Smooth muscle cell (in vitro differentiated cells): ENCODE results near the gene PRXL2B. TPM values are rescaled to one million over a fixed set of nuclear protein-coding genes. Genes with fewer than 3 reads are reported as not detected.
"Not testable (repeated sequence)": the region's sequence is repeated elsewhere in the genome, so short reads cannot be mapped to it uniquely, and the experiment has no call there.

ENCODE experiments used
- DNase-seq: peaks from one replicate; lab custom pipeline; 2025; ENCODE audit not compliant: unreplicated experiment; lab: John Stamatoyannopoulos, UW
- H2AFZ ChIP-seq: fragments of 200-600 bp; sonication (generic); 2 replicates; pipeline ENCODE4 v1.6.0; 2016; ENCODE audit warnings: antibody characterized with exemption, low read depth, mild to moderate bottlenecking
- H3F3A ChIP-seq: fragments of 200-600 bp; sonication (generic); 2 replicates; pipeline ENCODE4 v1.6.0; 2017; ENCODE audit warnings: antibody characterized with exemption, low read depth
- H3K27ac ChIP-seq: fragments of 200-600 bp; sonication (generic); 2 replicates; pipeline ENCODE4 v1.5.1; 2016; ENCODE audit warnings: low read depth, mild to moderate bottlenecking
- H3K27me3 ChIP-seq: fragments of 200-600 bp; sonication (generic); 2 replicates; pipeline ENCODE4 v1.6.1; 2016; ENCODE audit warnings: low read depth, mild to moderate bottlenecking
- H3K36me3 ChIP-seq: fragments of 200-600 bp; sonication (generic); 2 replicates; pipeline ENCODE4 v1.5.1; 2016; ENCODE audit warnings: low read depth
- H3K4me1 ChIP-seq: fragments of 200-600 bp; sonication (generic); 2 replicates; pipeline ENCODE4 v1.5.1; 2016; ENCODE audit warnings: low read depth
- H3K4me2 ChIP-seq: fragments of 200-600 bp; sonication (generic); 2 replicates; pipeline ENCODE4 v1.6.0; 2016; ENCODE audit warnings: mild to moderate bottlenecking
- H3K4me3 ChIP-seq: fragments of 200-600 bp; sonication (generic); 2 replicates; pipeline ENCODE4 v1.5.1; 2016; ENCODE audit warnings: mild to moderate bottlenecking
- H3K79me2 ChIP-seq: fragments of 200-600 bp; sonication (generic); 2 replicates; pipeline ENCODE4 v1.6.0; 2016; ENCODE audit warnings: low read depth, mild to moderate bottlenecking
- H3K9ac ChIP-seq: fragments of 200-600 bp; sonication (generic); 2 replicates; pipeline ENCODE4 v1.6.0; 2016; ENCODE audit warnings: low read depth
- H3K9me3 ChIP-seq: fragments of 200-600 bp; sonication (generic); replicated peaks from 2 replicates; pipeline ENCODE4 v1.5.1; 2016; ENCODE audit warnings: low read depth
- H4K20me1 ChIP-seq: fragments of 200-600 bp; sonication (generic); 2 replicates; pipeline ENCODE4 v1.6.0; 2016; ENCODE audit warnings: low read depth
- CTCF ChIP-seq: fragments of 200-600 bp; sonication (generic); IDR thresholded peaks from 2 replicates; pipeline ENCODE4 v1.5.1; 2017; ENCODE audit warnings: borderline replicate concordance, mild to moderate bottlenecking, antibody characterized with exemption; ENCODE audit not compliant: insufficient read depth, poor library complexity, severe bottlenecking
- WGBS: methylation state at CpG from one replicate; pipeline ENCODE4 v1.1.7; 2016; ENCODE audit warnings: low lambda C conversion rate; 5-methylcytosine and 5-hydroxymethylcytosine counted together
- polyA plus RNA-seq: library from polyadenylated mRNA; unstranded; fragments of >200 nt; fragmentation: Nextera tagmentation; extraction: Ambion mirVana; gene quantifications from 2 replicates; pipeline ENCODE4 v1.2.1, GENCODE V29; 2016
- total RNA-seq: library from RNA; depleted of rRNA; stranded (reverse); fragments of >200 nt; gene quantifications from 2 replicates; pipeline ENCODE4 v1.2.3, GENCODE V29; 2014

The PRXL2B gene
- total and polyA plus RNA-seq, 2 experiments from 2014 or later: 18.4 to 27.4 TPM

- not testable (repeated sequence) for H3K36me3 ChIP-seq, H3K9me3 ChIP-seq, H3K4me2 ChIP-seq, H3K27me3 ChIP-seq, DNase-seq, H4K20me1 ChIP-seq, H2AFZ ChIP-seq, H3K27ac ChIP-seq, H3F3A ChIP-seq, H3K4me3 ChIP-seq, H3K9ac ChIP-seq, H3K79me2 ChIP-seq
- WGBS: 95% methylated on average over 9 of the region's 9 CpGs
- peaks cover 25% of the 10 kb centered on the region for H3K4me1 ChIP-seq
Measured at GRCh38 chr1:2551544-2551943, 35.0 kb upstream of the PRXL2B start.

- no peak overlapping the region for H3K9ac ChIP-seq
- no peaks in the 10 kb centered on the region for H3K79me2 ChIP-seq
- no peaks in the 10 kb centered on the region for H4K20me1 ChIP-seq
- WGBS: 97% methylated on average over 22 of the region's 26 CpGs
- no peak overlapping the region for H3K27ac ChIP-seq
- no peak overlapping the region for H2AFZ ChIP-seq
- H3K4me3 ChIP-seq: no peak overlapping the region
- DNase-seq: no peak
- TF ChIP-seq CTCF: no peak
- peaks cover 24% of the 10 kb centered on the region for H3K4me1 ChIP-seq
- no peaks in the 10 kb centered on the region for H3F3A ChIP-seq
- H3K9me3 ChIP-seq: no peaks in the 10 kb centered on the region
- no peaks in the 10 kb centered on the region for H3K27me3 ChIP-seq
- no peak overlapping the region for H3K4me2 ChIP-seq
- no peaks in the 10 kb centered on the region for H3K36me3 ChIP-seq
Measured at GRCh38 chr1:2552189-2552588, 34.4 kb upstream of the PRXL2B start.

GRCh38 chr1:2553076-2553475, 33.5 kb upstream of the PRXL2B start:
- not testable (repeated sequence) for H3K27ac ChIP-seq, H2AFZ ChIP-seq, H3K9ac ChIP-seq, H3K36me3 ChIP-seq, H3K9me3 ChIP-seq, H3K4me2 ChIP-seq, H3K4me3 ChIP-seq, H3K79me2 ChIP-seq, H3F3A ChIP-seq, H4K20me1 ChIP-seq, DNase-seq, H3K27me3 ChIP-seq
- 80% methylated on average over 1 of the region's 9 CpGs for WGBS
- peaks cover 18% of the 10 kb centered on the region for H3K4me1 ChIP-seq

GRCh38 chr1:2553871-2554620, 32.5 kb upstream of the PRXL2B start:
- H3K4me3 ChIP-seq: no peak overlapping the region
- no peaks in the 10 kb centered on the region for H3K27me3 ChIP-seq
- H3K9me3 ChIP-seq: no peaks in the 10 kb centered on the region
- H3K27ac ChIP-seq: no peak overlapping the region
- no peaks in the 10 kb centered on the region for H3K79me2 ChIP-seq
- H3K4me1 ChIP-seq: peaks cover 8% of the 10 kb centered on the region
- H4K20me1 ChIP-seq: no peaks in the 10 kb centered on the region
- TF ChIP-seq CTCF: no peak
- H2AFZ ChIP-seq: no peak overlapping the region
- H3K4me2 ChIP-seq: no peak overlapping the region
- DNase-seq: no peak
- no peak overlapping the region for H3K9ac ChIP-seq
- H3K36me3 ChIP-seq: no peaks in the 10 kb centered on the region
- H3F3A ChIP-seq: no peaks in the 10 kb centered on the region
- 94% methylated on average over 30 of the region's 30 CpGs for WGBS
